Upper lobe of left lung (tissue), 6 donors: ENCODE results near the gene VAV2. TPM values are rescaled to one million over a fixed set of nuclear protein-coding genes. Genes with fewer than 3 reads are reported as not detected.
A peak's percentile ranks its signal among the peaks of the same experiment; 100 is the strongest.

Experiments
- ATAC-seq, 2 donors: fragments of 200-7000 bp; cut with Tn5 transposase; one replicate each; pipeline ENCODE4 v1.9.1; 2022; ENCODE audit warnings: mild to moderate bottlenecking in 2 of 2, moderate library complexity in 2 of 2; ENCODE audit not compliant: low FRiP score in 2 of 2
- DNase-seq, 2 donors: peaks; one replicate each; pipeline ENCODE4 v3.0.0-alpha.2; 2019 to 2020
- H3K27ac ChIP-seq, 4 donors: fragments of 200-600 bp; sonication (generic); one replicate each; pipeline ENCODE4 v1.5.1; 2016 to 2019
- H3K27me3 ChIP-seq, 4 donors: fragments of 200-600 bp; sonication (generic); one replicate each; pipeline ENCODE4 v1.5.1; 2017 to 2019
- H3K36me3 ChIP-seq, 4 donors: fragments of 200-600 bp; sonication (generic); one replicate each; pipeline ENCODE4 v1.5.1; 2016 to 2019
- H3K4me1 ChIP-seq, 4 donors: fragments of 200-600 bp; sonication (generic); one replicate each; pipeline ENCODE4 v1.5.1; 2018 to 2019
- H3K4me3 ChIP-seq, 4 donors: fragments of 200-600 bp; sonication (generic); one replicate each; pipeline ENCODE4 v1.5.1; 2017 to 2019; ENCODE audit warnings: mild to moderate bottlenecking in 2 of 4, moderate library complexity in 1 of 4
- H3K9me3 ChIP-seq, 4 donors: fragments of 200-600 bp; sonication (generic); one replicate each; pipeline ENCODE4 v1.5.1; 2018 to 2019
- CTCF ChIP-seq, 6 experiments: fragments of 450-650 bp in 4 of 6; fragments of 200-600 bp in 2 of 6; sonication (generic) in 2 of 6; IDR thresholded peaks; one replicate each; pipeline ENCODE4 v1.5.1; 2016 to 2019; ENCODE audit warnings: antibody characterized with exemption in 6 of 6
- EP300 ChIP-seq, 4 donors: sonication (generic); formaldehyde crosslinking; IDR thresholded peaks; one replicate each; pipeline ENCODE4 v1.5.1; 2017; ENCODE audit warnings: antibody characterized with exemption in 4 of 4, control low read depth in 2 of 4
- POLR2A ChIP-seq, 4 donors: fragments of 450-650 bp; IDR thresholded peaks; one replicate each; pipeline ENCODE4 v1.5.1; 2016 to 2017; ENCODE audit warnings: antibody characterized with exemption in 4 of 4, mild to moderate bottlenecking in 2 of 4
- POLR2AphosphoS5 ChIP-seq, 2 donors: sonication (generic); formaldehyde crosslinking; IDR thresholded peaks; one replicate each; pipeline ENCODE4 v1.5.1; 2017; ENCODE audit warnings: antibody characterized with exemption in 2 of 2
- WGBS, 2 donors: methylation state at CpG; one replicate each; pipeline ENCODE4 v1.1.5; 2017 to 2018; 5-methylcytosine and 5-hydroxymethylcytosine counted together
- total RNA-seq, 6 donors: library from RNA; depleted of rRNA in 4 of 6; stranded (reverse); fragments of >200 nt in 4 of 6; gene quantifications; one replicate each; pipeline versions ENCODE4 v1.1.0 to v1.2.1, GENCODE V29; 2016 to 2021
- donor health status: DM: no; HTN: no; CAD: no; lungs with moderate emphysema.
- donor health status: DM: no; HTN: yes; CAD: no; lungs with severe emphysema.

The VAV2 gene
- total RNA-seq, 6 donors from 2014 or later, result 12.0 to 38.8 (median 22.0) TPM

GRCh38 chr9:133795049-133795448 lies 197.1 kb downstream of the VAV2 start:
- no peak for ATAC-seq
- WGBS, 2 donors, result 71 to 96% methylated on average over 7 to 8 of the region's 8 CpGs
- no peaks in the 10 kb centered on the region for H3K9me3 ChIP-seq

GRCh38 chr9:133794016-133794760 lies 197.9 kb downstream of the VAV2 start:
- Histone ChIP-seq H3K27ac (no peak overlapping the region), H3K4me1 (peaks cover 11 to 20% (median 19%) of the 10 kb centered on the region in 4 donors), H3K4me3 (no peak overlapping the region), H3K27me3 (no peaks in the 10 kb centered on the region), H3K36me3 (peaks cover 0 to 22% (median 7%) of the 10 kb centered on the region in 4 donors), H3K9me3 (no peaks in the 10 kb centered on the region)
- WGBS, 2 donors, result 93 to 95% methylated on average over 10 to 25 of the region's 27 CpGs
- ATAC-seq, result no peak
- TF ChIP-seq CTCF (IDR thresholded peaks at IDR 0.05) (no peak), POLR2AphosphoS5 (IDR thresholded peaks at IDR 0.05) (no peak), POLR2A (IDR thresholded peaks at IDR 0.05) (no peak), EP300 (IDR thresholded peaks at IDR 0.05) (no peak)
- peak in 1 of 2 donors; percentile 61 for DNase-seq

More at GRCh38 chr9:133795049-133795448, 197.1 kb downstream of the VAV2 start:
- H3K36me3 ChIP-seq, result peaks cover 0 to 19% (median 7%) of the 10 kb centered on the region in 4 donors
- H3K4me1 ChIP-seq, result peaks cover 7 to 14% (median 11%) of the 10 kb centered on the region in 4 donors
- no peak overlapping the region for H3K27ac ChIP-seq
- TF ChIP-seq POLR2AphosphoS5 (IDR thresholded peaks at IDR 0.05), result no peak
- TF ChIP-seq EP300 (IDR thresholded peaks at IDR 0.05), result no peak
- no peak for TF ChIP-seq CTCF (IDR thresholded peaks at IDR 0.05)
- TF ChIP-seq POLR2A (IDR thresholded peaks at IDR 0.05), result no peak
- no peaks in the 10 kb centered on the region for H3K27me3 ChIP-seq
- no peak for DNase-seq
- no peak overlapping the region for H3K4me3 ChIP-seq

- Histone ChIP-seq H3K4me1 (peaks cover 18 to 27% (median 25%) of the 10 kb centered on the region in 4 donors), H3K27ac (peak overlapping the region in 1 of 4 donors; percentile 49), H3K9me3 (no peaks in the 10 kb centered on the region), H3K27me3 (no peaks in the 10 kb centered on the region), H3K4me3 (peak overlapping the region in 1 of 4 donors; percentile 15), H3K36me3 (peaks cover 0 to 26% (median 6%) of the 10 kb centered on the region in 4 donors)
- peak in 1 of 2 donors; percentile 41 for DNase-seq
- 52 to 67% methylated on average over 10 to 13 of the region's 13 CpGs for WGBS, 2 donors
- ATAC-seq, result no peak
- TF ChIP-seq POLR2A (IDR thresholded peaks at IDR 0.05) (no peak), CTCF (IDR thresholded peaks at IDR 0.05) (no peak), EP300 (IDR thresholded peaks at IDR 0.05) (no peak), POLR2AphosphoS5 (IDR thresholded peaks at IDR 0.05) (no peak)
Measured at GRCh38 chr9:133793471-133793870, 198.7 kb downstream of the VAV2 start.

- WGBS, 2 donors, result 10 to 19% methylated on average over 13 to 22 of the region's 22 CpGs
- TF ChIP-seq POLR2AphosphoS5 (IDR thresholded peaks at IDR 0.05) (peak in 1 of 2 donors; percentile 72), POLR2A (IDR thresholded peaks at IDR 0.05) (no peak), CTCF (IDR thresholded peaks at IDR 0.05) (peak; percentile 96 to 99 (median 97))
- peak; percentile 81 to 93 for DNase-seq
- H3K4me1 ChIP-seq, result peaks cover 24 to 33% (median 29%) of the 10 kb centered on the region in 4 donors
- no peaks in the 10 kb centered on the region for H3K27me3 ChIP-seq
- no peaks in the 10 kb centered on the region for H3K9me3 ChIP-seq
- H3K27ac ChIP-seq, result peak overlapping the region in 1 of 4 donors; percentile 49
- peak; percentile 78 to 92 for ATAC-seq
- peaks cover 0 to 26% (median 6%) of the 10 kb centered on the region in 4 donors for H3K36me3 ChIP-seq
- H3K4me3 ChIP-seq, result peak overlapping the region in 1 of 4 donors; percentile 15
Measured at GRCh38 chr9:133792721-133793470, 199.2 kb downstream of the VAV2 start.
